Hindlimb muscle (tissue), 1 donor: ENCODE results near the gene ORM1. TPM values are rescaled to one million over a fixed set of nuclear protein-coding genes. Genes with fewer than 3 reads are reported as not detected.

ENCODE experiments used
- DNase-seq: peaks from one replicate; pipeline ENCODE4 v3.0.0-alpha.2; 2013
- polyA plus RNA-seq: library from polyadenylated mRNA; unstranded; fragments of 120-200 nt; gene quantifications from one replicate; pipeline ENCODE4 v1.2.1, GENCODE V29; 2013; ENCODE audit not compliant: insufficient read length

Gene ORM1
- polyA plus RNA-seq, 1 donor, result 0.30 TPM

DNA sequence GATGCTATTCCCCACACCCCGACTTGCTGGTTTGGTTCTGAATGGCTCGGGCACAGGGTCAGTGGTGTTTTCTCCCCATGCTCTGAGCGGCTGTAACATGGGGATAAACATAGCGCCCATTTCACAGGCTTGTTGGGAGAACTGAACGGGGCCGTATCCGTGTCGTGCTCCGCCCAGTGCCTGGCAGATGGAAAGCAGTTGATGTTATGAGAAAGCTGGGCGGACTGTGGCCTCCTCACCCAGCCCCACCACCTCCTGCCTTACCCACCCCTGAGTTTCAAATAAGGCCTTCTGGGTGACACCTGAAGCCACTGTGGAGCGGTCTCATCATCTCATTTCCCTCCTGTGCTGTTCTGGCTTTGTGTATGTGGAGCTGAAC is 21.3 kb downstream of the ORM1 start:
- DNase-seq, result no peak

DNA sequence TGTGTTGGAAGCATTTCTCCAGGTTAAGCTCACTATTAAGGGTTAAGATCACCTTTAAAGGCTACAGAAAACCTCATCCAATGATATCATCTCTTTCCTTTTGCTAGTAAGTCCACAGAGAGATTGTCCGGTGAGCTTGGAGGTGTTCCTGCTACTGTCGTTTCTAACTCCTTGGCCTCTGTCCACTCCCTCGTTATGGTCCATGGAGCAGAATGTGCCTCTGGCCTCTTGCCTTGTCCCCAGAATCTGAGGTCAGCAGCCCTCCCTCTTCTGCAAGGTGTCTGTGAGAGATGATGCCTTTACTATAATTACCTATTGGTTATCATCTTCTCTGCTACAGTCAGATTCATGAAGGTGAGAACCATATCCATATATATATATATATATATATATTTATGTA is 21.8 kb downstream of the ORM1 start:
- no peak for DNase-seq

GRCh38 chr9:114345493-114346065 is 22.7 kb downstream of the ORM1 start:
- no peak for DNase-seq

DNA sequence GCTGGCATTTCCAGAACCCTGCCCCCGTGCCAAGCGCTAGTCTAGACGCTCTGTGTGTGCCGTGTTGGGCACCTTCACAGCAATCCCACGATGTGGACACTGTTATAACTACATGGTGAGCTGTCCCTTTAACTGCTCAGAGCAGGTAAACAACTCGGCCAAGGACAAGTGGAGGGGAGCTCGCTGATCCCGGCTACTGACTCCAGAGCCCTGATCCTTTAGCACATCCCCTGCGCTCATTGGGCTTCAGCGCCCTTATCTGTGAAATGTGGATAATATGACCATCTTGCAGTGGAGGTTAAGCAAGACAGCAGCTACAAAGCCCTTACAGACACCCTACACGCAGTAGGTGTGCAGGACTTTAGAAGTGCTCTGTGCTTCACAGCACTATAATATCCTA is 23.2 kb downstream of the ORM1 start:
- DNase-seq, result no peak

DNA sequence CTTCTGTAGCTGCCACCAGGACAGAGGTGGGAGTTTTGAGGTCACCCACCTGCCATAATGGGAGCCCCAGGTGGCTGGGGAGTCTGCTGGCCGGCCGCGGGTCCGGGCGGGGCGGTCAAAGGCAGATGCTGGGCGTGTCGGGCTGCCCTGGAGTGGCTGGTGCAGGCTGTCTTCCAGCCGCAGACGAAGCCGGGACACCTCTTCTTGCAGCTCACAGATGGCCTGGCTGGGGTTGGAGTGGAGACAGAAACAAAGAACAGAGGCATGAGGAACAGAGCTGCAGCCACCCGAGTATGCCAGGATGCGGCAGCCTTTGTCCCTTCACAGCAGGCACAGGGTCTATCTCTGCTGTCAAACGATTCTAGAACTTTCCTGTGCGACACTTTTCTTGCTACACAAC is 24.8 kb downstream of the ORM1 start:
- DNase-seq, result no peak

GRCh38 chr9:114348261-114348905 is 25.5 kb downstream of the ORM1 start:
- no peak for DNase-seq

- DNase-seq, result no peak
These were observed 26.1 kb downstream of the ORM1 start for GRCh38 chr9:114348906-114349482.

- DNase-seq, result no peak
These were observed 27.0 kb downstream of the ORM1 start for GRCh38 chr9:114349713-114350480.

GRCh38 chr9:114350636-114351401 is 27.9 kb downstream of the ORM1 start:
- no peak for DNase-seq

DNA sequence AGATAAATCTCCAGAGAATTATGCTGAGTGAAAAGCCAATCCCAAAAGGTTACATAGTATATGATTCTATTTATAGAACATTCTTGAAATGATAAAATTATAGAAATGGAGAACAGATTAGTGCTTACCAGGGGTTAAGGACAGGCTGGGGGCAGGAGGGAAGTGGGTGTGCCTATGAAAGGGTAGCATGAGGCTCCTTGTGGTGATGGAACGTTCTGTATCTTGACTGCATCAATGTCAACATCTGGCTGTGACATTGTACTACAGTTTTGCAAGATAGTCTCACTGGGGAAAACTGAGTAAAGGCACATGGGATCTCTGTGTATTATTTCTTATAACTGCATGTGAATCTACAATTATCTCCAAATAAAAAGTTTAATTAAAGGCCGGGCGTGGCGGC is 29.0 kb downstream of the ORM1 start:
- no peak for DNase-seq

- DNase-seq, result no peak
These were observed 32.9 kb downstream of the ORM1 start for GRCh38 chr9:114355821-114356220.

- DNase-seq, result no peak
These were observed 33.9 kb downstream of the ORM1 start for GRCh38 chr9:114356792-114357191.

GRCh38 chr9:114357360-114357759 is 34.5 kb downstream of the ORM1 start:
- DNase-seq, result no peak

DNA sequence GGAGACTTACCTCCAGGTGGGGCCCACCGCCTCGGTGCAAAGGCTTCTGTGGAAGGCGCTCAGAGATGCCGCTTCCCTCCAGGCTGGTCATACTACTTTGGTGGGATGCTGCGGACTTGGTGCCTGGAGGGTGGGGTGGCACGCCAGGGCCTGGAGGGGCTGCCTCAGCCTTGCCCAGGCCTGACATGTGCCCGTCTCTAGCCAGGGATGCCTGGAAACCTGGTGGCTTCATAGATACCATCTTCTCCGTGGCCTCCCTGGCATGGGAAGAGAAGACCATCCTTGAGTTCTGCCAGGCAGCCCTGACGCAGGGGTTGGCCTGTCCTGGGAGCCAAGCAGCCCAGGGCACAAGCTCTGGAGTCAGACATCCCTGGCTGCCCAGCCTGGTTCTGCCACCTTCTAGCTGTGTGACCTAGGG is 35.0 kb downstream of the ORM1 start:
- no peak for DNase-seq

DNA sequence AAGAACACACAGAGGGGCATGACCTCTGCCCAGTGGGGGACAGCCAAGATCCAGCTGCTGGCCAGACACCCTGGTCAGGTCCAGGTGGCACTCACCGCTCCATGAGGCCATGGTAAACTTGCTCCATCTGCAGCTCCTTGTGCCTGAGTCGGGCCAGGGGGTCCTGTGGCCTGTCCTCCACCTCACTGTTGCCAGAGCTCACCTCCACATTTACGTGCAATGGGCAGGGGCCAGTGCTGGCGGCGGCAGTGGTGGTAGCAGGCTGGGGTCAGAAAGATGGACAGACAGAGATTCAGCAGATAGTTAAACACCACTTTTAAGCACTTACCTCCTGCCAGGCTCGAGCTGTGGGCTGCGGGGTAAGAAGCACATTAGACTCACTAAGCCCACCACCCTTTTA is 36.9 kb downstream of the ORM1 start:
- DNase-seq, result no peak

GRCh38 chr9:114361542-114361941 is 38.6 kb downstream of the ORM1 start:
- no peak for DNase-seq

DNA sequence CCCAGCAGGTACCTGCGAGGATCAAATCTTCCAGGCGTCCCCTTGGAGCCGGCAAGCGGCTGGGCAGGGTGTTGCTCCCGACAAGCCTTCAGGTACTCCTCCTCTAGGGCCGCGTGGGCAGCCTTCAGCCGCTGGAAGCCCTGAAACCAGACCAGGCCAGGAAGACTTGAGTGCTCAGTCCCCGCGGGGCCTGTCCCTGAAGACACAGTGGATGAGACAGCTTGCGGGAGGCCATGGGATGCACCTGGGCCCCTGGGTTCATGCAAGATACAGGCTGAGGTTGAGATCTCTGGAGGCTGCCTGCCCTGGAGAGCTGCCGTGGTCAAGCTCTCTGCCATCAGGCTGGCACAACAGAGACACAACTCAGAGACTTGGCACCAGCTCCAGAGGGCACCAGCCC is 39.5 kb downstream of the ORM1 start:
- no peak for DNase-seq

GRCh38 chr9:114363424-114363823 is 40.5 kb downstream of the ORM1 start:
- no peak for DNase-seq

DNA sequence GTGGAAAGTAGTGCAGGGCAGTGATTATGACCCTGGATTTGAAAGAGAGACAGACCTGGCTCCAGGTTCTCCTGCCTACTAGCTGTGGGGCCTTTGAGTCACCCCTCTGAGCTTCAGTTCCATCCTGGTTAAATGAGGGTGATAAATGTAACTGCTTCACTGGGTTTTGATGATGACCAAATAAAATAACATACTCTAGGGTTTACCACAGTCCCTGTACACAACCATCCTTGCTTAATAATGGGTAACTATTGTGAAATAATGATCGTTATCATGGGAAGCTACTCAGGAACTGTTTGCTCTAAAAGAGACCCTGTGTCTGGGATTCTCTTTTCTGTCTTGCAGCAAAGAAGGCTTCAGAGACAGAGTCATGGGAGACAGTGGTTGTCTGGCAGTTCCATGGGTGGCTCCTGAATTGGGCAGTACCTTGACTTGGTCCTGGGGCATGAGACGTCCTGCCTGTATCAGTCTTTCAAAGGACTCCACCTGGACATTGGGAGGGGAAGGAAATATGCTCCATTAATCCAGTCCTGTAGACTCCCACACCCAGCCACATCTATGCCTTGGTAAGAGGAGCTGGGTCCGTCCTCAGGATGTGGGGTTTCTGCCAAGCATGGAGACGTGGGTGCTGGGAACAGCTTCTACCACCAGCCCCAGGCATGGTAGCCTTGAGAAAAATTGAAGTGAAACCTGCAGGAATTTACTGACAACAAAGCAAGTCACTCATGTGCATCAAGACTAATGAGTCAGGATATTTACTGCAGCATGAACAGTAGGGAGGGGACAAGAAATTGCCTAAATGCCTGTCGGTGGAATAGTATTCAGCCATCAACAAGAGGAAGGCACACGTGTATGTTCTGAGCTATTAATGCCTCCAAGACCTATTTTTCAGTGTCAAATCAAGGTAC is 41.5 kb downstream of the ORM1 start:
- DNase-seq, result no peak

DNA sequence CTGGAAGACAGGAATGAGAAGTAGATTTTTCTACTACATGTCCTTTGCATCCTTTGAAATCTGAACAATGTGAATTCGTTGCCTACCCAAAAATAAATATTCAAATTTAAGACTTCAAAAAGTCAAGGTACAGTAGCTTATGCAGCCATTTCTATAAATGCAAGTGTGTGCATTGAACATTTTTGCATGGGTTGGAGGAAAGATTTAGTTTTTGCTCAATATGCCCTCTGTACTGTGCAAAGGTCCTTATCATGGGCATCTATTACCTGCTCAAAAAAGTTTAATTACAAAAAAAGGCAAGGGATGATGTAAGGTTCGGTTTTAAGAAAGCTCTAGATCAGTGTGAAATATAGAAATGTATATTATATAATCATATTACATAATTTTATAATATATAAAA is 42.3 kb downstream of the ORM1 start:
- DNase-seq, result no peak

DNA sequence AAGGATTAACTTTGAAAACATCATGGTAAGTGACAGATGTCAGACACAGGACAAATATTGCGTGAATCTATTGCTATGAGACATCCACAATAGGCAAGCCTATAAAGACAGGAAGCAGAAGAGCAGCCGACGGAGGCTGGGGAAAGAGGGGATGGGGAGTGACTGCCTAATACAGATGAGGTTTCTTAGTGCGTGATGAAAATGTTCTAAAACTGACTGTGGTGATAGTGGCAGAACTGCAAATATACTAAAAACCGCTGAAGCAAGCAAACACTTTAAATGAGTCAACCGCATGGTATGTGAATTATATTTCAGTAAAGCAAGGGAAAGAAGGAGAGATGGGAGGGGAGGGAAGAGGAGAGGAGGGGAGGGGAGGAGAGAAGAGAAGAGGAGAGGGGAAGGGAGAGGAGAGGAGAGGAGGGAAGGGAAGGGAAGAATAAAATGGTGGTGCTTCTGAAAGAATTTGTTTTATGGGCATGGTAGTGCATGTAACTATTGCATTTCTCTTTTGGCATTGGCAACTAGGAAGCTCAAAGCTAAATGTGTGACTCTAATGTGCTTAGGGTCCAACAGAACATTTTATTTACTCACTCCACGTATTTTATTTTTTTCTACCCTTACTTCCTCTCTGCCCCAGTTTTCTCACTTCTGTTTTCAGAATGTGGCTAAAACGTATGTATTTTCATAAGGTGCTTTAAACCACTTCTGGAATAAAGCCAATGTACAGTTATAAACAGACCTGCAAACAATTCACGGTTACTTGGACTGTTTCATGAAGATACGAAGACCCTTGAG is 43.6 kb downstream of the ORM1 start:
- no peak for DNase-seq
